Measurements from ENCODE around the gene SPATA16.

DNA sequence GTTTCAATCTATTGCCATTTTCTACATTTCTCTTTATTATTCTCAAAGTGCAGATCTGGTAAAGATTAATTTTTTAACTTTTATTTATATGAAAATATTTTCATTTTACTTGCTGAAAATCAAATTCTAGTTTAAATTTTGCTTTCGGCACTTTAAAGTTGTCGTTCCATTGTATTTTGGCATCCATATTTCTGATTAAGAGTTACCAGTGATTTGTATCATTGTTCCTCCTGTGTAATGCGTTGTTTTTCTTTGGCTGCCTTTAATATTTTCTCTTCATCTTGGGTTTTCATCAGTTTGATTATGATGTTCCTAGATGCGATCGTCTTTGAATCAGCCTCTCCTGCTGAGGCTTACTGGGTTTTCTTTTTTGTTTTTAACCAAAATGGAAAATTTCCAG, 97.3 kb downstream of the SPATA16 start:
- no peak for TF ChIP-seq YY1 (IDR thresholded peaks at IDR 0.05; ENCODE audit: insufficient read depth, insufficient read length)
- no peak for TF ChIP-seq ZNF274 (IDR thresholded peaks at IDR 0.05; ENCODE audit: low read depth, low read length)

Data from NT2/D1 (cell line).